ENCODE data around the gene POR. TPM values are rescaled to one million over a fixed set of nuclear protein-coding genes. Genes with fewer than 3 reads are reported as not detected.
A peak's percentile ranks its signal among the peaks of the same experiment; 100 is the strongest.

Gene POR
- total and polyA plus RNA-seq, 4 donors, result 116 to 973 (median 474) TPM

- Histone ChIP-seq H3K9me3 (ENCODE audit: control insufficient read depth in 4 of 4, low read length in 3 of 4) (no peaks in the 10 kb centered on the region), H3K27ac (ENCODE audit: low read depth in 1 of 2, low read length in 2 of 2) (peak overlapping the region; percentile 99 to 100), H3K27me3 (ENCODE audit: control insufficient read depth in 4 of 4, insufficient read depth in 4 of 4, low read length in 3 of 4) (no peaks in the 10 kb centered on the region), H3K9ac (ENCODE audit: low read depth in 1 of 2, low read length in 2 of 2) (peak overlapping the region in 1 of 2 donors; percentile 88), H3K4me3 (ENCODE audit: low read depth in 1 of 3, low read length in 3 of 3) (no peak overlapping the region), H3K4me1 (ENCODE audit: control insufficient read depth in 4 of 4, insufficient read depth in 4 of 4, low read length in 3 of 4) (peaks cover 7 to 68% (median 26%) of the 10 kb centered on the region in 4 donors), H3K36me3 (ENCODE audit: control insufficient read depth in 4 of 4, insufficient read depth in 3 of 4, low read depth in 1 of 4, low read length in 3 of 4) (peaks cover 0 to 12% (median 4%) of the 10 kb centered on the region in 4 donors)
- TF ChIP-seq NR2F2 (IDR thresholded peaks at IDR 0.05) (no peak), RAD21 (IDR thresholded peaks at IDR 0.05) (peak in 1 of 2 donors; percentile 2), REST (IDR thresholded peaks at IDR 0.05) (peak; percentile 96)
- no peak for DNase-seq (ENCODE audit: low spot score)
- 65% methylated on average over 14 of the region's 14 CpGs for WGBS
Observed at GRCh38 chr7:75921479-75921878, 6.5 kb downstream of the POR start.

GRCh38 chr7:75922966-75923603 is 8.1 kb downstream of the POR start:
- no peak for DNase-seq (ENCODE audit: low spot score)
- Histone ChIP-seq H3K4me3 (ENCODE audit: low read depth in 1 of 3, low read length in 3 of 3) (no peak overlapping the region), H3K27ac (ENCODE audit: low read depth in 1 of 2, low read length in 2 of 2) (peak overlapping the region; percentile 99 to 100), H3K9me3 (ENCODE audit: control insufficient read depth in 4 of 4, low read length in 3 of 4) (no peaks in the 10 kb centered on the region), H3K36me3 (ENCODE audit: control insufficient read depth in 4 of 4, insufficient read depth in 3 of 4, low read depth in 1 of 4, low read length in 3 of 4) (peaks cover 0 to 12% (median 4%) of the 10 kb centered on the region in 4 donors), H3K27me3 (ENCODE audit: control insufficient read depth in 4 of 4, insufficient read depth in 4 of 4, low read length in 3 of 4) (no peaks in the 10 kb centered on the region), H3K4me1 (ENCODE audit: control insufficient read depth in 4 of 4, insufficient read depth in 4 of 4, low read length in 3 of 4) (peaks cover 10 to 74% (median 27%) of the 10 kb centered on the region in 4 donors), H3K9ac (ENCODE audit: low read depth in 1 of 2, low read length in 2 of 2) (peak overlapping the region in 1 of 2 donors; percentile 49)
- no peak for TF ChIP-seq ATF3 (IDR thresholded peaks at IDR 0.05)
- peak in 1 of 2 donors; percentile 41 for TF ChIP-seq HNF4A (conservative IDR thresholded peaks at IDR 0.05)
- no peak for TF ChIP-seq FOXA2 (IDR thresholded peaks at IDR 0.05)
- TF ChIP-seq RXRA (IDR thresholded peaks at IDR 0.05), result peak in 1 of 2 donors; percentile 56
- 68% methylated on average over 9 of the region's 9 CpGs for WGBS

GRCh38 chr7:75924256-75924655 is 9.3 kb downstream of the POR start:
- H3K9me3 ChIP-seq (ENCODE audit: control insufficient read depth in 4 of 4, low read length in 3 of 4), result no peaks in the 10 kb centered on the region
- peak overlapping the region in 1 of 2 donors; percentile 61 for H3K9ac ChIP-seq (ENCODE audit: low read depth in 1 of 2, low read length in 2 of 2)
- no peak for DNase-seq (ENCODE audit: low spot score)
- peaks cover 13 to 65% (median 27%) of the 10 kb centered on the region in 4 donors for H3K4me1 ChIP-seq (ENCODE audit: control insufficient read depth in 4 of 4, insufficient read depth in 4 of 4, low read length in 3 of 4)
- no peak overlapping the region for H3K4me3 ChIP-seq (ENCODE audit: low read depth in 1 of 3, low read length in 3 of 3)
- H3K36me3 ChIP-seq (ENCODE audit: control insufficient read depth in 4 of 4, insufficient read depth in 3 of 4, low read depth in 1 of 4, low read length in 3 of 4), result peaks cover 2 to 18% (median 11%) of the 10 kb centered on the region in 4 donors
- H3K27ac ChIP-seq (ENCODE audit: low read depth in 1 of 2, low read length in 2 of 2), result peak overlapping the region; percentile 99 to 100
- 98% methylated on average over 2 of the region's 2 CpGs for WGBS
- no peaks in the 10 kb centered on the region for H3K27me3 ChIP-seq (ENCODE audit: control insufficient read depth in 4 of 4, insufficient read depth in 4 of 4, low read length in 3 of 4)
- TF ChIP-seq SP1 (IDR thresholded peaks at IDR 0.05) (no peak), FOXA2 (IDR thresholded peaks at IDR 0.05) (no peak), MAX (IDR thresholded peaks at IDR 0.05) (no peak), EGR1 (IDR thresholded peaks at IDR 0.05; ENCODE audit: low read depth in 2 of 2) (no peak), HNF4G (IDR thresholded peaks at IDR 0.05) (no peak), RXRA (IDR thresholded peaks at IDR 0.05) (no peak), HNF4A (conservative IDR thresholded peaks at IDR 0.05) (no peak), RAD21 (IDR thresholded peaks at IDR 0.05) (no peak), CTCF (IDR thresholded peaks at IDR 0.05; ENCODE audit: low read depth, low read length, missing input control) (no peak), ATF3 (IDR thresholded peaks at IDR 0.05) (no peak), JUND (IDR thresholded peaks at IDR 0.05) (no peak), YY1 (IDR thresholded peaks at IDR 0.05) (no peak), TAF1 (conservative IDR thresholded peaks at IDR 0.05) (no peak), NR2F2 (IDR thresholded peaks at IDR 0.05) (no peak), REST (IDR thresholded peaks at IDR 0.05) (no peak), FOXA1 (IDR thresholded peaks at IDR 0.05) (no peak), GABPA (IDR thresholded peaks at IDR 0.05 in 1 of 2, conservative IDR thresholded peaks at IDR 0.05 in 1 of 2) (no peak)

Measured in liver (tissue), 9 donors.